Glutamatergic neuron (in vitro differentiated cells): ENCODE results near the gene MDFIC. TPM values are rescaled to one million over a fixed set of nuclear protein-coding genes. Genes with fewer than 3 reads are reported as not detected.

Source experiments
- DNase-seq: peaks from one replicate; pipeline ENCODE4 v3.0.0; 2022
- H3K27ac Mint-ChIP-seq: one replicate; pipeline ENCODE4 v1.8.0; 2020; ENCODE audit warnings: mild to moderate bottlenecking, mixed read lengths, inconsistent platforms; ENCODE audit not compliant: unreplicated experiment
- H3K27me3 Mint-ChIP-seq: one replicate; pipeline ENCODE4 v1.8.0; 2020; ENCODE audit warnings: mild to moderate bottlenecking, moderate library complexity, mixed read lengths, inconsistent platforms; ENCODE audit not compliant: unreplicated experiment
- H3K36me3 Mint-ChIP-seq: one replicate; pipeline ENCODE4 v1.8.0; 2020; ENCODE audit warnings: mild to moderate bottlenecking, mixed read lengths, inconsistent platforms; ENCODE audit not compliant: unreplicated experiment
- H3K4me1 Mint-ChIP-seq: one replicate; pipeline ENCODE4 v1.8.0; 2020; ENCODE audit warnings: mild to moderate bottlenecking, low read depth, mixed read lengths, inconsistent platforms; ENCODE audit not compliant: unreplicated experiment
- H3K4me3 Mint-ChIP-seq: one replicate; pipeline ENCODE4 v1.8.0; 2020; ENCODE audit warnings: mild to moderate bottlenecking, mixed read lengths, inconsistent platforms; ENCODE audit not compliant: unreplicated experiment
- H3K9me3 Mint-ChIP-seq: one replicate; pipeline ENCODE4 v1.8.0; 2020; ENCODE audit warnings: mild to moderate bottlenecking, moderate library complexity, mixed read lengths, inconsistent platforms; ENCODE audit not compliant: unreplicated experiment
- CTCF ChIP-seq: fragments of 200-600 bp; sonication (generic); IDR thresholded peaks from one replicate; pipeline ENCODE4 v1.5.0; 2021; ENCODE audit not compliant: partially characterized antibody, unreplicated experiment
- total RNA-seq: library from RNA; stranded (reverse); fragmentation: NEBNext Ultra II Directional; extraction: Animal tissue kit (Norgen Biotek cat#: 25700); gene quantifications from one replicate; pipeline ENCODE4 v1.2.1, GENCODE V29; 2021; ENCODE audit not compliant: unreplicated experiment

Gene MDFIC
- total RNA-seq, 1 donor from 2014 or later: 0.10 TPM

DNA sequence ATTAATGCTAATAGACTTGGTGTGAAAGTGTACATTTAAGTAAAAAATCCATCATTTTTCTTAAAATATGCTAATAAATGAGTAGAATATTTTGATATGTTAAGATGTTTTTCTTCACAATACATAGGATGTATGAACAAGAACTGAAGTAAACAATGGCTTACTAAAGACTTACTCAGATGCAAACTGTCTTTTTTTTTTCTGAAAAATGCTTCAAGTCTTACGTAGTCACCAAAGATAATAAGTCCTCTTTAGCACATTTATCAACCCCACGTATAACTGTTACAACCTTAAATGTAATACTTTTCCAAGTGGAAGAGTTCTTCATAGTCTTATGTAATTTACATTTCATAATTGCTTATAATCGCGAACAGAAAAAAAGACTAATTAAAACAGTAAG is 54.8 kb downstream of the MDFIC start:
- H3K27me3 Mint-ChIP-seq: no peaks in the 10 kb centered on the region
- no peaks in the 10 kb centered on the region for H3K36me3 Mint-ChIP-seq
- H3K9me3 Mint-ChIP-seq: peaks cover 3% of the 10 kb centered on the region
- TF ChIP-seq CTCF: no peak
- no peak overlapping the region for H3K4me3 Mint-ChIP-seq
- DNase-seq: no peak
- H3K4me1 Mint-ChIP-seq: peaks cover 14% of the 10 kb centered on the region
- H3K27ac Mint-ChIP-seq: no peak overlapping the region

DNA sequence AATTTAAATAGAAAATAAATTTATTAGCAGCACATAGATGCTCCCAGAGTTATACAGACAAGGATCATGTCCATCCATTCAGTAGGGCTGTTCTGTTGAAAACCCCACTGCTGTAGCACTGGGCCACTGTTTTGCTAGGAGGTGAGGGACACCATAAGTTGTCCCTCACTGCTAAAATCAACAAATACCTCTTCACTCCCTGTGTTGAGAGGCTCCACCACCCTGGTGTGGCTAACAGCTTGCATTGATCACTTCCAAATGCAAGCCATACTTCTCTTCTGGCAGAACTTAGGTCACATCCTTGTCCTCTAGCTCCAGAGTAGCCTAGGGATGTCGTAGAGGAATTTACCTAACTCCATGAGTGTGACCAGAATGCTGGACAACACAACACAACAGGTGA is 55.4 kb downstream of the MDFIC start:
- H3K9me3 Mint-ChIP-seq: peaks cover 3% of the 10 kb centered on the region
- no peaks in the 10 kb centered on the region for H3K27me3 Mint-ChIP-seq
- no peaks in the 10 kb centered on the region for H3K36me3 Mint-ChIP-seq
- no peak overlapping the region for H3K27ac Mint-ChIP-seq
- TF ChIP-seq CTCF: no peak
- DNase-seq: no peak
- no peak overlapping the region for H3K4me3 Mint-ChIP-seq
- peaks cover 14% of the 10 kb centered on the region for H3K4me1 Mint-ChIP-seq

DNA sequence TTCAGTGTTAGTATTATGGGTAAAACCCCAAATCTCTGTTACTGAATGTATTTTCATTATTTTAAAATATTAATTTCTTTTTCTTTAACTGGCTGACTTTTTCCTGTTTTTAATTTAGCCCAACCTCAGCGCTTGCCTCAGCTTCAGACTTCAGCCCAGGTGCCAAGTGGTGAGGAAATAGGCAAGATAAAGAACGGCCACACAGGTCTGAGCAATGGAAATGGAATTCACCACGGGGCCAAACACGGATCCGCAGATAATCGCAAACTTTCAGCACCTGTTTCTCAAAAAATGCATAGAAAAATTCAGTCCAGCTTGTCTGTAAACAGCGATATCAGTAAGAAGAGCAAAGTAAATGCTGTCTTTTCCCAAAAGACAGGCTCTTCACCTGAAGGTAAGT is 57.5 kb downstream of the MDFIC start:
- H3K27me3 Mint-ChIP-seq: no peaks in the 10 kb centered on the region
- no peak for TF ChIP-seq CTCF

GRCh38 chr7:114979803-114980507 is 58.1 kb downstream of the MDFIC start:
- Mint-ChIP-seq H3K27me3 (no peaks in the 10 kb centered on the region), H3K36me3 (no peaks in the 10 kb centered on the region), H3K27ac (no peak overlapping the region), H3K9me3 (peaks cover 3% of the 10 kb centered on the region), H3K4me1 (peaks cover 10% of the 10 kb centered on the region), H3K4me3 (no peak overlapping the region)
- DNase-seq: no peak
- no peak for TF ChIP-seq CTCF

More for the DNA sequence above, 57.5 kb downstream of the MDFIC start:
- Mint-ChIP-seq H3K4me1 (peaks cover 14% of the 10 kb centered on the region), H3K36me3 (no peaks in the 10 kb centered on the region), H3K27ac (no peak overlapping the region), H3K9me3 (peaks cover 3% of the 10 kb centered on the region), H3K4me3 (no peak overlapping the region)
- DNase-seq: no peak

DNA sequence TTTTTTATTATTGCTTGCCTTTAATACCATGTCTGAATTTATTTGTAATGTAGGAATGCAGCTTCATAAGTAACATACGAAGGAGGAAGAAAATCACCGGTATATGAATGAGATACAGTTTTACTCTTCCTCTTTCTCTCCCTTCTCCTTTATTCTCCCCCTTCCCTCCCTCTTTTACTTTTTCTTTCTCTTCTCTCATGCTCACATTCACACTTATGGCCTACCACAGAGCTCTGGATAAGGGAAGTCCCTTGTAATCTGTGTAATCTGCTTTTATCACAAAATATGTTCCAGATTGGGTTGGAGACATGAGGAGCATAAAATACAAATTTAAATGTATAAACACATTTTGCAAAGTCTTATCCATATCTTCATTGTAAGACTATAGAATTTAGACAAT is 59.4 kb downstream of the MDFIC start:
- Mint-ChIP-seq H3K27ac (no peak overlapping the region), H3K27me3 (no peaks in the 10 kb centered on the region), H3K36me3 (no peaks in the 10 kb centered on the region), H3K9me3 (no peaks in the 10 kb centered on the region), H3K4me1 (peaks cover 2% of the 10 kb centered on the region), H3K4me3 (no peak overlapping the region)
- no peak for DNase-seq
- TF ChIP-seq CTCF: no peak
